D341Med (cell line): ENCODE data around the gene ALMS1.
"Not testable (repeated sequence)": the region's sequence is repeated elsewhere in the genome, so short reads cannot be mapped to it uniquely, and the experiment has no call there.

Experiments used
- DNase-seq: peaks from one replicate; pipeline ENCODE4 v3.0.0; 2012; ENCODE audit warnings: low spot score

ALMS1 gene, protein sequence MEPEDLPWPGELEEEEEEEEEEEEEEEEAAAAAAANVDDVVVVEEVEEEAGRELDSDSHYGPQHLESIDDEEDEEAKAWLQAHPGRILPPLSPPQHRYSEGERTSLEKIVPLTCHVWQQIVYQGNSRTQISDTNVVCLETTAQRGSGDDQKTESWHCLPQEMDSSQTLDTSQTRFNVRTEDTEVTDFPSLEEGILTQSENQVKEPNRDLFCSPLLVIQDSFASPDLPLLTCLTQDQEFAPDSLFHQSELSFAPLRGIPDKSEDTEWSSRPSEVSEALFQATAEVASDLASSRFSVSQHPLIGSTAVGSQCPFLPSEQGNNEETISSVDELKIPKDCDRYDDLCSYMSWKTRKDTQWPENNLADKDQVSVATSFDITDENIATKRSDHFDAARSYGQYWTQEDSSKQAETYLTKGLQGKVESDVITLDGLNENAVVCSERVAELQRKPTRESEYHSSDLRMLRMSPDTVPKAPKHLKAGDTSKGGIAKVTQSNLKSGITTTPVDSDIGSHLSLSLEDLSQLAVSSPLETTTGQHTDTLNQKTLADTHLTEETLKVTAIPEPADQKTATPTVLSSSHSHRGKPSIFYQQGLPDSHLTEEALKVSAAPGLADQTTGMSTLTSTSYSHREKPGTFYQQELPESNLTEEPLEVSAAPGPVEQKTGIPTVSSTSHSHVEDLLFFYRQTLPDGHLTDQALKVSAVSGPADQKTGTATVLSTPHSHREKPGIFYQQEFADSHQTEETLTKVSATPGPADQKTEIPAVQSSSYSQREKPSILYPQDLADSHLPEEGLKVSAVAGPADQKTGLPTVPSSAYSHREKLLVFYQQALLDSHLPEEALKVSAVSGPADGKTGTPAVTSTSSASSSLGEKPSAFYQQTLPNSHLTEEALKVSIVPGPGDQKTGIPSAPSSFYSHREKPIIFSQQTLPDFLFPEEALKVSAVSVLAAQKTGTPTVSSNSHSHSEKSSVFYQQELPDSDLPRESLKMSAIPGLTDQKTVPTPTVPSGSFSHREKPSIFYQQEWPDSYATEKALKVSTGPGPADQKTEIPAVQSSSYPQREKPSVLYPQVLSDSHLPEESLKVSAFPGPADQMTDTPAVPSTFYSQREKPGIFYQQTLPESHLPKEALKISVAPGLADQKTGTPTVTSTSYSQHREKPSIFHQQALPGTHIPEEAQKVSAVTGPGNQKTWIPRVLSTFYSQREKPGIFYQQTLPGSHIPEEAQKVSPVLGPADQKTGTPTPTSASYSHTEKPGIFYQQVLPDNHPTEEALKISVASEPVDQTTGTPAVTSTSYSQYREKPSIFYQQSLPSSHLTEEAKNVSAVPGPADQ (N-terminal part only)

DNA sequence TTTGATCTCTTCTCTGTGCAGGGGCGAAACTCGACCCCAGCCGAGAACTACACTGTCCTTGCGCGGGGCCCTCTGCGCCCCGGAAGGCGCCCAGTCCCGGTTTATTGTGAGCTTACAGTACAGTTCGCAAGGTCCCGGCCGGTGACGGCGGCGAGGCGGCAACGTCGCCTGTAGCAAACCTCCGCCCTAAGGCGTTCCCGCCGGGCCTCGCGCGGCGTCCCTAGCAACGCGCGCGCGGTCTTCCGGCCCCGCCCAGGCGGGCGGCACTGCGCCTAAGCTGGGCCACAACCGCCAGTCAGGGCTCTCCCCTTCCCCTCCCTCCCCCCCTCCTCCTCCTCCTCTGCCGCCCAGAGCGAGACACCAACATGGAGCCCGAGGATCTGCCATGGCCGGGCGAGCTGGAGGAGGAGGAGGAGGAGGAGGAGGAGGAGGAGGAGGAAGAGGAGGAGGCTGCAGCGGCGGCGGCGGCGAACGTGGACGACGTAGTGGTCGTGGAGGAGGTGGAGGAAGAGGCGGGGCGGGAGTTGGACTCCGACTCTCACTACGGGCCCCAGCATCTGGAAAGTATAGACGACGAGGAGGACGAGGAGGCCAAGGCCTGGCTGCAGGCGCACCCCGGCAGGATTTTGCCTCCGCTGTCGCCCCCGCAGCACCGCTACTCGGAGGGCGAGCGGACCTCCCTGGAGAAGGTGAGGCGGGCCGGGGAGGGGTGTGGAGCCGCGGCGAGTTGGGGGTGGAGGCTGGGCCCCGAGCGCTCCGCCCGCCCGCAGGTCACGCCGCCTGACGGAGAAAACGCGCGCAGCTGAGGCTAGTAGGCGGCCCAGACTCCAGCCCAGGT, at the start of gene ALMS1:
ALMS1 (plus strand) TSS at position 333 of the 838 bp plus-strand sequence; CDS start at position 366, 33 bp downstream.
- DNase-seq = peak; percentile 95

DNA sequence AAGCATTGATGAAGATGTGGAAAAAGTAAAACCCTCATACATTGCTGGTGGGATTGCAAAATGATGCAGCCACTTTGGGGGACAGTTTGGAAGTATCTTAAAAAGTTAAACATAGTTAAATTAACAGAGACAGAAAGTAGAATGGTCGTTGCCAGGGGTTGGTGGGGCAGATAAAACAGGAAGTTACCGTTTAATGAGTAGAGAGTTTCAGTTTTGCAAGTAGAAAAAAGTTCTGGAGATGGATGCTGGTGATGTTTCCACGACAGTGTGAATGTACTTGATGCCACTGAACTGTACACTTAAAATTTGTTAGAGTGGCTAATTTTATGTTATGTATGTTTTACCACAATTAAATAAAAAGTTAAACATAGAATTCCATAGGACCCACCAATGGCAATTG, 47.8 kb upstream of the ALMS1 start:
- DNase-seq = no peak

DNA sequence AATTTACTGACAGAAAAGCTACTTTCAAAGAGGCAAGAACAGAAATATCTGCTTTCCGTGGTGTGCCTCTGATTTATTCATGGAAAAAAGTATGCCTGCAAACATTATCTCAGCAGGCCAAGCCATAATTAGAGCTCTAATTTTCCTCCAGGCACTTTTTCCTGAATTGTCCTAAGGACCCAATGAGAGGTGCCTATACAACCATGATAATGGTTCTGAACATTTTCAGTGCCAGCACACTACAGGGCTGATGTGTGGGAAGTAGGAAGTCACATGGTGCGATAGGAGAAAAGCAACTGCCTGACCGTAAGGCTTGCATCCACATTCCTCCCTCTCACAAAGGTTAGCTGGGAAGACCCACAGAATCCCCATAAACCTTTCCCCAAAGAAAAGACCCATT, 46.4 kb upstream of the ALMS1 start:
- DNase-seq = no peak

DNA sequence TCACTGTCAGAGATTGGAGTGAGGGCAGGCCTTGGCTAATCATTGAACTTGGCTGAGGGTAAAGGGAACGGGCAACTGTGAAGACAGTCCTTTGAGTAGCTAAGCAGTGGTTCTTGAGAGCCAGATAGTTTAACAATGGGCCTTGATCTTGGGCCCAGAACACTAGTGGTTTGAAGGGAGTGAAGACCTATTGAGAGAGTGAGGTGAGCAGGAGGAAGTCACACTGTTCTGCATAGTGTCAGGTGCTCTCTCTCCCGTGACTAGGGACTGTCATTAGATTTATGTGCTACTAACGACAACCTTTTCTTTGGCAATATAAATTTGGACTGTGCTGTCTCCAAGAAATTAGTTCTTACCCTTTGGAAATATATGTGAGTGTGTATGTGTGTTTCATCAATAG, 44.6 kb upstream of the ALMS1 start:
- no peak for DNase-seq

DNA sequence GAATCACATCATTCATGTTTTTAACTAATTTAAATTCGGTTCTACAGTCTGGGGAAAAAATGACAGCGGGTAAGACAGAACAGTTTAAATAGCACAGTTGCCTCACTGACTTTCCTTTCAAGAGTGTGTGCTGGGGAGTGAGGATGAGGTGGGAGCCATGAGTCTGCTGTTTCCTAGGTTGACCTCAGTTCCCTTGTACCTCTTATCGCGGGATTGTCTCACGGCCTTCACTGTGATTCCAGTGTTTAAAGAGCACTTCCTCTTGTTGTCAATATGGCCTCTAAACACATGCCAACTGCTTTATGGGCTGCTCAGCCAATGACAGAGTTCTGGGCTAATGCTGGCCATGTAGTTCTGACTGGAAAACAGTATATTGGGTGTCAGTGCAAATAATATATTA, 41.6 kb upstream of the ALMS1 start:
- no peak for DNase-seq

DNA sequence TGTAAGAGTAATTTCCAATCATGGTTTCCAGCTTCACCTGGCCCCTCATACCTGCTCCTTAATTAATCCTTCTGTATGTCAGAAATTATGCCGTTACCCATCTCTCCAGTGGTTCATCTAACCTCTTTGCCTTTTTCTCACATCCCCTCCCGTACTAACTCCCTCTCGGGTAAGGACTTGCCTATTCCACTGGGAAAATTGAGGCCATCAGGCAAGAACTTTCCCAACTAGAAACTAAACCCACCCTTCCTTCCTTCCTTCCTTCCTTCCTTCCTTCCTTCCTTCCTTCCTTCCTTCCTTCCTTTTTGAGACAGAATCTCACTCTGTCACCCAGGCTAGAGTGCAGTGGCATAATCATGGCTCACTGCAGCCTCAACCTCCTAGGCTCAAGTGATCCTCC, 40.9 kb upstream of the ALMS1 start:
- DNase-seq = not testable (repeated sequence)

DNA sequence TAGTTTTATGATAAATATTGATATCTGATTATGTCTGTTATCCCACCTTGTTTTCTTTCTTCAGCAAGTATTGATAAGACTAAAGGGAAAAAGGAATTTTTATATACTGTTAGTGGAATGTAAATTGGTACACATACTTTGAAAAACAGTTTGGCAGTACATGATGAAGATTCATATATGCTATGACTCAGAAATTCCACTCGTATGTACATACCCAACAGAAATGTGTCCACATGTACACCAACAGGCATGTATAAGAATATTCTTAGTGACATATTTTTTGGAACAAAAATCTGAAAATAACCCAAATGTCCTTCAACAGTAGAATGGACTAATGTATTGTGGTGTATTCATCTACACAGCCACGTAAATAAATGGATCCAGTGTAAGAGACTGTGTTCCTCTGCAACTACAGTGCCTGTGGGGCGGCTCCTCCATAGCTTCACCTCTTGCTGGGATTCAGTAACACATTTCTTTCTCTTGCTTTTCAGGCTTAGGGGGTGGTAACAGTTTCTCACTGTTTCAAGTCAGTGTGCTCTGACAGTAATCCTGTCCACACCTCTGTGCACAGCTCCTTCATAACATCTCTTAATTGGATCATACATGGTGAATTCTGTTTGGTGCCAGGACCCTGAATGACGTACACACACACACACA, 35.5 kb upstream of the ALMS1 start:
- DNase-seq = no peak

DNA sequence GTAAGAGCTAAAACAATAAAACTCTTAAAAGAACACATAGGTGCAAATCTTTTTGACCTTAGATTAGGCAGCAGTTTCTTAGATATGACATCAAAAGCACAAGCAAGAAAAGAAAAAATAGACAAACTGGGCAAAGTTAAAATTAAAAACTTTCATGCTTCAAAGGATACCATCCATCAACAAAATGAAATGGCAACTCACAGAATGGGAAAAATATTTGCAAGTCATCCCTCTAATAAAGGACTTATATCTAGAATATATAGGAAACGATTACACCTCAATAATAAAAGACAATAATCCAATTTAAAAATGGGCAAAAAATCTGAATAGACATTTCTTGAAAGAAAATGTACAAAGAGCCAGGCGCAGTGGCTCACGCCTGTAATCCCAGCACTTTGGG, 29.5 kb upstream of the ALMS1 start:
- DNase-seq = no peak

DNA sequence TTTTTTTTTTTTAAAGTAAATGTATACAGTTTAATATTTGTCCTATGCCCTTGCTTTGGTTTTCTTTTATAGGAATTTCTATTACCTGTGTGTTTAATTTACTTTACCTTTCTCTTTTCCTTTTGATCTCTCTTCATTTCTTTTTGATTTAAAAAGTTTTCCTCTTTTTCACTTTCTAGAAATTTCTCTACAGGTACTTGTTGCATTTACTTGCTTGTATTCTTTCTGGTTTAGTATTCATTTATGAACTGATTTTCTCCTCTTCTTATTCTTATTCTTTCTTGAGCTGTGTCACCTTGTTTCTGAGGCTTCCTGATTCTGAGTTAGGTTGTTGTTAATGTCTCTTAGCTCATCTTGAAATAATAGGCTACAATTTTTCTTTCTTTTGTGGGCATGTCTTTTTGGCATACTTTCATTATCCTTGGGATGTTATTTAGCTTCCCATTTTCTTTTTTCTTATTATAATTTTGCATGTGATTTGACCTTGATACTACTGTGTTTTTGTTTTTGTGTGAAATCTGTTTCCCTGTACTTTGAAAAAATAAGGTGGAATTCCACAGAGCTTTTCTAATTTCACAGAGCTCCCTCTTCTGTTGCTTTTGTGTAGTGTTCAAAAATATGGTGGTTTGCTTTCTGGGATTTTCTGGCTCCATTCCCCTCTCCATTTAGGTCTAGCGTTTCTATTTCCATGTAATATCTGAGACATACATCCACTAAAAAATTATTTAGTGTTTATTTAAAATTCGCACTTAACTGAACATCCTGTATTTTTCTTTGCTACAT, 25.5 kb upstream of the ALMS1 start:
- peak; percentile 21 for DNase-seq

DNA sequence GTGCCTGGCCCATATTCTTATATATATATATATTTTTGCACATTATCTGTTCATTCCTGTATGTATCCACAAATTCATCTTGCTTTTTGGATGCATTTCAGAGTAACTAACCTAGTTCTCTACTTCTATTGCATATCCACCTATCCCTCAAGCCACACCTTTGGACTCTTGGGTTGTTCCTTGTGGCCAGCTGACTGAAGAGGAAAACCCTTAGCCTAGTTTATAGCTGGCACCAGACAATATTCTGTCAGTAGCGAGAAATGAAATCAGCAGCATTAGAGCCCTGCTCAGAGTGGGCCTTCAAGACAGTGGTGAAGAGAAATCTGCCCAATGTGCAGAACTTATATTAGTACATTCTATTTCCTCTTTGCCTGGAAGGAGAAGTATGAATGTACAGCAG, 19.6 kb upstream of the ALMS1 start:
- no peak for DNase-seq

DNA sequence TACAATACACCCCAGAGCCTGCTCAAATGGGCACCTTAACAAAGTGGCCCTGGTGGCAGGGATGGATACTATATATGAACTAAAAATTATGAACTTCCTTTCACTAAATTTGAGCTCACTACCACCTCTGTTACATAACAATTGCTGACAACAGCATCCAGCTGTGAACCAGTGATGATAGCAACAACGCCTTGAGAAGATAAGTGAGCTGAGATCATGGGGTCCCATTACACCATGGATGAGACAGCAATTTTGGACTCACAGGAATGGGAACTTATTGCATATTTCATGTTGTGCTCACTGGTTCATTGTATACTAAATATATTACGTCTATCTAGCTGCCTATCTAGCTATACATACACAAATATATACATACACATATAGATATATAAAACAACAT, 16.9 kb upstream of the ALMS1 start:
- DNase-seq = no peak

DNA sequence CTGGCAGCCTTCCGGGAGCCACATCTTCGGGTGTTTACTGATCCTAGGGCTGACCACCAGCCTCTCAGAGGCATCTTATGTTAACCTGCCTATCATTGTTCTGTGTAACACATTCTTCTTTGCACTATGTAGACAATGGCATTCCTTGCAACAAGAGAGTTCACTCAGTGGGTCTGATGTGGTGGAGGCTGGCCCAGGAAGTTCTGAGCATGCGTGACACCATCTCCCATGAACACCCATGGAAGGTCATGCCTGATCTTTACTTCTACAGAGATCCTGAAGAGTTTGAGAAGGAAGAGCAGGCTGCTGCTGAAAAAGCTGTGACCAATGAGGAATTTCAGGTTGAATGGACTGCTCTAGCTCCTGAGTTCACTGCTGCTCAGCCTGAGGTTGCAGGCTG, 15.3 kb upstream of the ALMS1 start:
- no peak for DNase-seq

DNA sequence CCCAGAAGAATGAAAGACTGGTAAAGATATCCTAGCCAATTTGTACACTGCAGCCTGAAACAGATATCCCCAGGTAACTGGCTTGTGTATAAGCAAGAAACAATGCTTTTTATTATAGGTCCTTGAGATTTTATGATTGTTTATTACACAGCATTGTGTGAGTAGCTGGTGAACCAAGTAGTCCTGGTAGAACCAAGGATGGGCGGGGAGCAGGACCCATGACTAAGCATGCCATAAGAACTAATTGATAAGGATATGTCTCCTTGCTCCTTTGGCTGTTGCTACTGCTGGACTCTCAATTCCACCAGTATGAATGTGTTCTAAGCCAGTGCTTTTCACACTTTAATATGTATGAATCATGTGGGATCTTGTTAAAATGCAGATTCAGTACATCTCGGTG, 12.3 kb upstream of the ALMS1 start:
- no peak for DNase-seq

DNA sequence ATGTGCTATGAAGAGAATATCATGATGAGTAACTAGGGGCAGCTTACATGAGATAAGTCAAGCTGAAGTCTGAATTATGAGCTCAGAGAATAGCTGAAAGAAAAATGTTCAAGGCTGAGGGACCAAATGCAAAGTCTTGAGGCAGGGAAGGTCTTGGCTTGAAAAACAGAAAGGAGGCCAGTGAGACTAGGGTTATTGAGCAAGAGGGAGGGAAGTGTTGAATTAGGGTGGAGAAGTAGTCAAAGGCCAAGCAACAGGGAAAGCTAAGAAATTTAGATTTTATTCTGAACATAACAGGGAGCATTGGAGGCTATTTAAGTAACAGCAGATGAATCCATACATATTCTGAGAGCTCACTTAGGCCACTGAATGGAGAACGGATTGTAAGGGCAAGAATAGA, 11.4 kb upstream of the ALMS1 start:
- no peak for DNase-seq

DNA sequence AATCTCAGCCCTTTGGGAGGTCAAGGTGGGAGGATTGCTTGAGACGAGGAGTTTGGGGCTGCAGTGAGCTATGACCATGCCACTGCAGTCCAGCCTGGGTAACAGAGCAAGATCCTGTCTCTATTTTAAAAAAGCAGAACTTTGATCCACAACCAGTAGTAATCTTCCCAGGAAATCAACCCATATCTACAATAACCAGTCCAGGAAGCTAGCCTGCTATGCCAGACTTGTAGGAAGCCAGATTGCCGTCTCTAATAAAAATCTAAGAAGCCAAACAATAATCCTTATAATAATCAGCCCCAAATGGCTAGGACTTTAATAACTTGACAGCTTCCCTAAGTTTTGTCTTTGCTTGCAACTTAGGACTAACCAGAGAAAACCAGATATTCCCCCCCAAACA, 9.0 kb upstream of the ALMS1 start:
- DNase-seq = no peak

DNA sequence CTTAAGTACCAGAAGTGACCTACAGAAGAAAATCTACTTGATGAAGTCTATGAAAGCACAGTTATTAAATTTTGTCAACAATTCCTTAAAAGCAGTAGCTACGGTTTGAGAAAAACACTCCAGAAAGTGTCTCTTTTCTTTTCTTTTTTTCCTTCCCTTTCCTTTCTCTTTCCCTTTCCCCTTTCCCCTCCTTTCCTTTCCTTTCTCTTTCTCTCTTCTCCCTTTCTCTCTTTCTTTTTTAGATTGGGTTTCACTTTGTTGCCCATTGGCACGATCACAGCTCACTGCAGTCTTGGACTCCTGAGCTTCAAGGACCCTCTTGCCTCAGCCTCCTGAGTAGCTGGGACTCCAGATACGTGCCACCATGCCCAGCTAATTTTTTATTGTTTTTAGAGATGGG, 2.6 kb upstream of the ALMS1 start:
- no peak for DNase-seq

DNA sequence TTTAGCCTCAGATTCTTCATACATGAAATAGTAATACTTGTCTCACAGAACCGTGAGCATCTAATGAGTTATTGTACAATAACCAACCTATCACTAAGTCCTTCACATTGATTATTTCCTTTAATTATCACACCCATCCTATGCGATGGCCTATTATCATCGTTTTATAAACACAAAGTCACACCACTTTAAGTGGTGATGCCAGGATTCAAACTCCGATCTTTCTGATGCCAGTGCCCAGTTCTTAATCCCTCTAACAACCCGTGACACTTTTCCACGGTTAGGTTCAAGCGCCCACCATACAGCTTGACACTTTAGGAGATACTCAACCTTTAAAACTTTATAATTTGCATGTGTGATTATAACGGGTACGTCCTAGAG, 523 bp upstream of the ALMS1 start:
- DNase-seq = no peak

DNA sequence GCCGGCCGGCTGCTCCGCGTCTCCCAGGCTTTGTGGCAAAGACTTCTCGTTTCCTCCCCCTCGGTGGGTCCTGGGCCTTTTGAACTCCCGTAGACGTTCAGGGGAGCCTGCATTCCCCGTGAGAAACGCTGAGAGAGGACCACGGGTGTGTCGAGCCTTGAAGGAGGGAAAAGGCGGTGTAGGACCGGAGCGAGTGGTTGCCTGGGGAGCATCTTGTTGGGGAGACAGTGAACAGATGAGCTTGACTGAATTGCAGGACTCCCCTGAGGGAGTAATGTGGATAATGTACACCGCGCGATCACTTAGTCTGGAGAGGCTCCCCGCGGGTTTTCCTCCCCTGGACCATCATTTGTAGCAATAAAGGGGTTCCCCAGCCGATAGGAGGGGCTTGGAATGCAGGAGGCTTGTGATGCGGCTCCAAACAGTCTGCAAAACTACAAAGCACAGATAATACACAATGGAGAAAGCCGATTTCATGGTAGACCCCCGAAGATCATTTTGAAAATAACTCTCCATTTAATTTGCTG, 769 bp downstream of the ALMS1 start:
- DNase-seq = no peak

DNA sequence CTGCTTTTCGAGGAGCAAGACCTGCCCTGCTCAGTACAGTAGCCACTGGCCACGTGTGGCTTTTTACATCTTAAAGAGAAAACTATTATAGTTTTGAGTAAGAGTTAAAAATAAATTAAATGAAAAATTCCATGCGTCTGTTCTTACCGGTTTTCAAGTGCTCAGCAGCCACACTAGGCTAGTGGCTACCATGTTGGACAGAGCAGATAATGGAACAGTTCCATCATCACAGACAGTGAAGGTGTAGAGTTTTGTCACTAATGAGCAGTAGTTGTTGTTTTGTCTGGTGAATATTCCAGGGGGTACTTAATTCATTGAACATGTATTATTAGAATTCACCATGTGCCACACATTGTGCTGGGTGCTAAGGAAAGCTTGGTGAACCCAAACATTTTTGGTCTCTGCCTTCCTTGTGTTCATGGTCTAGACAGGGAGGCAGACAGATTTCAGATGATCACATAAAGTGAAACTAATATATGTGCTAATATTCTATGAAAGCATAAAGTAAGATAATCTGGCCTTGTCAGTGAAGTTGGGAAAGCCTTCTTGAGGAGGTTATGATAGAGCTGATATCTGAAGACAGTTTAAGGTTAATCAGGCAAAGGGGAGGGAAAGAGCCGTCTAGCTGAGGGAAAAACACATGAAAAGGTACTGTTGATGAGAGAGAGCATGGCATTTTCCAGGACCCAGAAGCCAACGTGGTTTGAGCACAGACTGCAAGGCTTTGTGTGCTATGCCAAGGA, 1.4 kb downstream of the ALMS1 start:
- no peak for DNase-seq
